Measurements from ENCODE around the gene C18orf63.

C18orf63 gene

GRCh38 chr18:74274700-74275099 is 40.9 kb upstream of the C18orf63 start:
- H3K79me2 ChIP-seq (ENCODE audit: control insufficient read depth, low read length) = no peaks in the 10 kb centered on the region

GRCh38 chr18:74275736-74276135 is 39.9 kb upstream of the C18orf63 start:
- no peaks in the 10 kb centered on the region for H3F3A ChIP-seq (ENCODE audit: control insufficient read depth, insufficient read depth)
- H4K20me1 ChIP-seq (ENCODE audit: control insufficient read depth, insufficient read depth, low read depth, low read length) = no peaks in the 10 kb centered on the region
- H3K4me1 ChIP-seq (ENCODE audit: control insufficient read depth, low read length) = no peaks in the 10 kb centered on the region
- no peak for TF ChIP-seq EZH2phosphoT487 (IDR thresholded peaks at IDR 0.05; ENCODE audit: borderline replicate concordance, low read length)
- no peak for TF ChIP-seq CTCF (IDR thresholded peaks at IDR 0.05; ENCODE audit: low read depth, low read length, poor library complexity, severe bottlenecking)
- no peak overlapping the region for H3K4me2 ChIP-seq (ENCODE audit: low read length)
- no peaks in the 10 kb centered on the region for H3K9me2 ChIP-seq (replicated peaks; ENCODE audit: control insufficient read depth, low read length)
- no peaks in the 10 kb centered on the region for H3K27me3 ChIP-seq (ENCODE audit: control insufficient read depth, low read length)
- H3K4me3 ChIP-seq (ENCODE audit: low read length) = no peak overlapping the region
- no peaks in the 10 kb centered on the region for H3K9me3 ChIP-seq (ENCODE audit: control insufficient read depth, insufficient read depth, low read length)
- no peaks in the 10 kb centered on the region for H3K36me3 ChIP-seq (ENCODE audit: control insufficient read depth, low read length)
- no peaks in the 10 kb centered on the region for H3K79me2 ChIP-seq (ENCODE audit: control insufficient read depth, low read length)
- no peak overlapping the region for H3K27ac ChIP-seq (ENCODE audit: low read depth, low read length)

More at GRCh38 chr18:74274700-74275099, 40.9 kb upstream of the C18orf63 start:
- Histone ChIP-seq H3F3A (ENCODE audit: control insufficient read depth, insufficient read depth) (no peaks in the 10 kb centered on the region), H3K4me3 (ENCODE audit: low read length) (no peak overlapping the region), H3K27ac (ENCODE audit: low read depth, low read length) (no peak overlapping the region), H3K9me2 (replicated peaks; ENCODE audit: control insufficient read depth, low read length) (no peaks in the 10 kb centered on the region), H3K9me3 (ENCODE audit: control insufficient read depth, insufficient read depth, low read length) (no peaks in the 10 kb centered on the region), H3K4me2 (ENCODE audit: low read length) (no peak overlapping the region), H3K27me3 (ENCODE audit: control insufficient read depth, low read length) (no peaks in the 10 kb centered on the region), H4K20me1 (ENCODE audit: control insufficient read depth, insufficient read depth, low read depth, low read length) (no peaks in the 10 kb centered on the region), H3K4me1 (ENCODE audit: control insufficient read depth, low read length) (no peaks in the 10 kb centered on the region), H3K36me3 (ENCODE audit: control insufficient read depth, low read length) (no peaks in the 10 kb centered on the region)
- TF ChIP-seq CTCF (IDR thresholded peaks at IDR 0.05; ENCODE audit: low read depth, low read length, poor library complexity, severe bottlenecking) (no peak), EZH2phosphoT487 (IDR thresholded peaks at IDR 0.05; ENCODE audit: borderline replicate concordance, low read length) (no peak)

- no peak overlapping the region for H3K27ac ChIP-seq (ENCODE audit: low read depth, low read length)
- TF ChIP-seq CTCF (IDR thresholded peaks at IDR 0.05; ENCODE audit: low read depth, low read length, poor library complexity, severe bottlenecking) (no peak), EZH2phosphoT487 (IDR thresholded peaks at IDR 0.05; ENCODE audit: borderline replicate concordance, low read length) (no peak)
- H3K36me3 ChIP-seq (ENCODE audit: control insufficient read depth, low read length) = no peaks in the 10 kb centered on the region
- no peaks in the 10 kb centered on the region for H3K9me2 ChIP-seq (replicated peaks; ENCODE audit: control insufficient read depth, low read length)
- H3K4me3 ChIP-seq (ENCODE audit: low read length) = no peak overlapping the region
- no peaks in the 10 kb centered on the region for H3K79me2 ChIP-seq (ENCODE audit: control insufficient read depth, low read length)
- H3K27me3 ChIP-seq (ENCODE audit: control insufficient read depth, low read length) = no peaks in the 10 kb centered on the region
- H3K4me2 ChIP-seq (ENCODE audit: low read length) = no peak overlapping the region
- H3F3A ChIP-seq (ENCODE audit: control insufficient read depth, insufficient read depth) = no peaks in the 10 kb centered on the region
- H4K20me1 ChIP-seq (ENCODE audit: control insufficient read depth, insufficient read depth, low read depth, low read length) = no peaks in the 10 kb centered on the region
- no peaks in the 10 kb centered on the region for H3K4me1 ChIP-seq (ENCODE audit: control insufficient read depth, low read length)
- no peaks in the 10 kb centered on the region for H3K9me3 ChIP-seq (ENCODE audit: control insufficient read depth, insufficient read depth, low read length)
Observed at GRCh38 chr18:74276609-74277008, 39.0 kb upstream of the C18orf63 start.

GRCh38 chr18:74277296-74277695 is 38.3 kb upstream of the C18orf63 start:
- Histone ChIP-seq H3K27me3 (ENCODE audit: control insufficient read depth, low read length) (no peaks in the 10 kb centered on the region), H3K9me3 (ENCODE audit: control insufficient read depth, insufficient read depth, low read length) (no peaks in the 10 kb centered on the region), H3K9me2 (replicated peaks; ENCODE audit: control insufficient read depth, low read length) (no peaks in the 10 kb centered on the region), H3F3A (ENCODE audit: control insufficient read depth, insufficient read depth) (no peaks in the 10 kb centered on the region), H3K79me2 (ENCODE audit: control insufficient read depth, low read length) (no peaks in the 10 kb centered on the region), H3K36me3 (ENCODE audit: control insufficient read depth, low read length) (no peaks in the 10 kb centered on the region), H3K27ac (ENCODE audit: low read depth, low read length) (no peak overlapping the region), H3K4me2 (ENCODE audit: low read length) (no peak overlapping the region), H3K4me1 (ENCODE audit: control insufficient read depth, low read length) (no peaks in the 10 kb centered on the region), H4K20me1 (ENCODE audit: control insufficient read depth, insufficient read depth, low read depth, low read length) (no peaks in the 10 kb centered on the region), H3K4me3 (ENCODE audit: low read length) (no peak overlapping the region)
- TF ChIP-seq EZH2phosphoT487 (IDR thresholded peaks at IDR 0.05; ENCODE audit: borderline replicate concordance, low read length) = no peak
- TF ChIP-seq CTCF (IDR thresholded peaks at IDR 0.05; ENCODE audit: low read depth, low read length, poor library complexity, severe bottlenecking) = no peak

Measured in DOHH2 (cell line).